ENCODE measurements around the gene NDUFA12.

- TF ChIP-seq POLR2A (IDR thresholded peaks at IDR 0.05; ENCODE audit: extremely low read depth, insufficient read length) (no peak), CTCF (IDR thresholded peaks at IDR 0.05; ENCODE audit: low read depth, low read length) (no peak), MAX (IDR thresholded peaks at IDR 0.05; ENCODE audit: low read depth, low read length) (no peak), MYC (IDR thresholded peaks at IDR 0.05; ENCODE audit: low read depth, low read length) (no peak)
Measured at GRCh38 chr12:94954029-94954685, 49.3 kb downstream of the NDUFA12 start.
